SJCRH30 (cell line): ENCODE measurements around the gene TPSG1. TPM values are rescaled to one million over a fixed set of nuclear protein-coding genes. Genes with fewer than 3 reads are reported as not detected.
"Not testable (repeated sequence)": the region's sequence is repeated elsewhere in the genome, so short reads cannot be mapped to it uniquely, and the experiment has no call there.

Experiments used
- DNase-seq, 2 experiments: peaks; one replicate each; pipeline ENCODE4 v3.0.0-alpha.2; 2015 to 2020
- H3K27ac ChIP-seq: fragments of 250-450 bp; sonication (Bioruptor Pico); 2 replicates; pipeline ENCODE4 v1.5.1; 2020; ENCODE audit warnings: mild to moderate bottlenecking, moderate library complexity
- H3K27me3 ChIP-seq: fragments of 250-450 bp; sonication (Bioruptor Pico); 2 replicates; pipeline ENCODE4 v1.5.1; 2020; ENCODE audit warnings: mild to moderate bottlenecking, moderate library complexity
- H3K36me3 ChIP-seq: fragments of 250-450 bp; sonication (Bioruptor Pico); 2 replicates; pipeline ENCODE4 v1.5.1; 2020; ENCODE audit warnings: mild to moderate bottlenecking, moderate library complexity
- H3K4me1 ChIP-seq: fragments of 250-450 bp; sonication (Bioruptor Pico); 2 replicates; pipeline ENCODE4 v1.5.1; 2020; ENCODE audit warnings: mild to moderate bottlenecking, moderate library complexity
- H3K4me3 ChIP-seq: fragments of 250-450 bp; sonication (Bioruptor Pico); 2 replicates; pipeline ENCODE4 v1.5.1; 2020; ENCODE audit warnings: mild to moderate bottlenecking, moderate library complexity
- H3K9me3 ChIP-seq: fragments of 250-450 bp; sonication (Bioruptor Pico); replicated peaks from 2 replicates; pipeline ENCODE4 v1.5.1; 2020; ENCODE audit warnings: mild to moderate bottlenecking, moderate library complexity
- total RNA-seq: library from RNA; depleted of rRNA; stranded (reverse); fragments of >200 nt; shearing (Covaris generic); gene quantifications from 2 replicates; pipeline ENCODE4 v1.2.3, GENCODE V29; 2014

TPSG1 gene
- total RNA-seq, 1 experiment from 2014 or later = not detected

- Histone ChIP-seq H3K36me3 (no peaks in the 10 kb centered on the region), H3K4me3 (no peak overlapping the region), H3K27me3 (peaks cover 9% of the 10 kb centered on the region; the same call in 1 of the 2 replicates), H3K27ac (no peak overlapping the region), H3K9me3 (no peaks in the 10 kb centered on the region), H3K4me1 (no peaks in the 10 kb centered on the region)
- DNase-seq = no peak
Observed at GRCh38 chr16:1206786-1207185, 18.3 kb downstream of the TPSG1 start.

DNA sequence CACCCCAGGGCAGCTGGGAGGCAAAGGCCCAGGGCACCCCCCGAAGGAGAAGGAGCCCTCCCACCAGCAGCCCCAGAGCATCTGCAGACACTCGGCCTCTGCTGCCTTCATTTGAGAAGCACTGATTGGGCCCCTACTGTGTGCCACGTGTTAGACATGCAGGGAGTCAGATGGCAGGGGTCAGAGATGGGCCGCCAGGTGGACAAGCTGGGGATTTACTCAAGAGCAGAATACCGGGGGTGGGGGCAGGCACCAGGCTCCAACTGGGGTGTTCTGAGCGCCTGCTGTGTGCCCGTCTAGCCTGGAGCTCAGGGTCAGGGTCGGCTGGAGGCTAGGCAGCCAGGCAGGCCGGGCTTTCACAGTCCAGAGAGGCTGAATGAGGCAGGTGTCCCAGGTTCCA is 18.7 kb downstream of the TPSG1 start:
- no peak for DNase-seq

GRCh38 chr16:1204933-1205332 is 20.1 kb downstream of the TPSG1 start:
- Histone ChIP-seq H3K36me3 (no peaks in the 10 kb centered on the region), H3K4me3 (no peak overlapping the region), H3K27ac (no peak overlapping the region), H3K9me3 (no peaks in the 10 kb centered on the region), H3K4me1 (no peaks in the 10 kb centered on the region), H3K27me3 (peaks cover 9% of the 10 kb centered on the region; the same call in 1 of the 2 replicates)
- DNase-seq = no peak

More for the DNA sequence above, 18.7 kb downstream of the TPSG1 start:
- H3K9me3 ChIP-seq = no peaks in the 10 kb centered on the region
- H3K27ac ChIP-seq = no peak overlapping the region
- H3K4me3 ChIP-seq = no peak overlapping the region
- peaks cover 9% of the 10 kb centered on the region; the same call in 1 of the 2 replicates for H3K27me3 ChIP-seq
- no peaks in the 10 kb centered on the region for H3K4me1 ChIP-seq
- H3K36me3 ChIP-seq = no peaks in the 10 kb centered on the region

DNA sequence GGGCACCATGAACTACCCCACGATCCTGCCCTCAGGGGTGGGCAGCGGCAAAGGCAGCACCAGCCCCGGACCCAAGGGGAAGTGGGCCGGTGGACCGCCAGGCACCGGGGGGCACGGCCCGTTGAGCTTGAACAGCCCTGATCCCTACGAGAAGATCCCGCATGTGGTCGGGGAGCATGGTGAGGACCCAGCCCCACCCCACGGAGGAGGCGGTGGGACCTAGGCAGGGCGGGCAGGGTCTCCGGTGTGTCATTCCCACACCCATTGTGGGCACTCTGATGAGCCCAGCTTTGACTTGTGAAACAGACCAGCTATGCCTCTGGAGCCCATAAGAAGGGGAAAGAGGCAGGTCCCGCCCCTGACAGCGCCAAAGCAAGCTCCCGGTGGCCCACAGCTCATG is 22.8 kb downstream of the TPSG1 start:
- Histone ChIP-seq H3K27me3 (peaks cover 9% of the 10 kb centered on the region; the same call in 1 of the 2 replicates), H3K4me3 (no peak overlapping the region), H3K4me1 (no peaks in the 10 kb centered on the region), H3K36me3 (no peaks in the 10 kb centered on the region), H3K27ac (no peak overlapping the region), H3K9me3 (no peaks in the 10 kb centered on the region)
- DNase-seq = no peak

GRCh38 chr16:1201444-1201843 is 23.6 kb downstream of the TPSG1 start:
- Histone ChIP-seq H3K9me3 (no peaks in the 10 kb centered on the region), H3K4me1 (no peaks in the 10 kb centered on the region), H3K27ac (no peak overlapping the region), H3K4me3 (no peak overlapping the region), H3K36me3 (no peaks in the 10 kb centered on the region), H3K27me3 (peaks cover 9% of the 10 kb centered on the region; the same call in 1 of the 2 replicates)
- DNase-seq = no peak

GRCh38 chr16:1200014-1200627 is 24.9 kb downstream of the TPSG1 start:
- Histone ChIP-seq H3K4me3 (no peak overlapping the region), H3K4me1 (no peaks in the 10 kb centered on the region), H3K27ac (no peak overlapping the region), H3K9me3 (no peaks in the 10 kb centered on the region), H3K36me3 (no peaks in the 10 kb centered on the region), H3K27me3 (peaks cover 1% of the 10 kb centered on the region; the same call in 1 of the 2 replicates)
- no peak for DNase-seq

GRCh38 chr16:1199347-1200013 is 25.6 kb downstream of the TPSG1 start:
- no peaks in the 10 kb centered on the region for H3K9me3 ChIP-seq
- H3K4me3 ChIP-seq = no peak overlapping the region
- no peaks in the 10 kb centered on the region for H3K36me3 ChIP-seq
- H3K4me1 ChIP-seq = no peaks in the 10 kb centered on the region
- no peak for DNase-seq
- H3K27ac ChIP-seq = no peak overlapping the region
- H3K27me3 ChIP-seq = no peaks in the 10 kb centered on the region

DNA sequence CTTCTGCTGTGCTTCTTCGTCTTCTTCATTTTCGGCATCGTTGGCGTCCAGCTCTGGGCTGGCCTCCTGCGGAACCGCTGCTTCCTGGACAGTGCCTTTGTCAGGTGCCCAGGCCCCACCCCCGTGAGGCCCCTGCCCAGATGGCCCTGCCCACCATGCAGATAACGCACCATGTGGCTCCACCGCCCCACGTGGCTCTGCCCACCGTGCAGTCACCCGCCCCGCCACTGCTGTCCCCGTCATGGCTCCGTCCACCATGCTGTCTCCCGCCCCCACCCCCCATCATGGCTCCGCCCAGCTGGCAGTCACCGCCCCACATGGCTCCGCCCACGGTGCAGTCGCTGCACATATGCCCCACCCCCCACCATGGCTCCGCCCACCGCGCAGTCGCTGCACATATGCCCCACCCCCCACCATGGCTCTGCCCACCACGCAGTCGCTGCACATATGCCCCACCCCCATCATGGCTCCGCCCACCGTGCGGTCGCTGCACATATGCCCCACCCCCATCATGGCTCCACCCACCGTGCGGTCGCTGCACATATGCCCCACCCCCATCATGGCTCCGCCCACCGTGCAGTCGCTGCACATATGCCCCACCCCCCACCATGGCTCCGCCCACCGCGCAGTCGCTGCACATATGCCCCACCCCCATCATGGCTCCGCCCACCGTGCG is 26.3 kb downstream of the TPSG1 start:
- not testable (repeated sequence) for H3K27me3 ChIP-seq, H3K4me3 ChIP-seq, H3K4me1 ChIP-seq, H3K27ac ChIP-seq, DNase-seq, H3K36me3 ChIP-seq, H3K9me3 ChIP-seq

- Histone ChIP-seq H3K27me3 (no peaks in the 10 kb centered on the region), H3K27ac (no peak overlapping the region), H3K4me1 (no peaks in the 10 kb centered on the region), H3K36me3 (no peaks in the 10 kb centered on the region), H3K9me3 (no peaks in the 10 kb centered on the region), H3K4me3 (no peak overlapping the region)
- DNase-seq = no peak
Observed at GRCh38 chr16:1198194-1198593, 26.9 kb downstream of the TPSG1 start.

- DNase-seq = no peak
- H3K4me1 ChIP-seq = no peaks in the 10 kb centered on the region
- no peaks in the 10 kb centered on the region for H3K9me3 ChIP-seq
- no peak overlapping the region for H3K27ac ChIP-seq
- H3K36me3 ChIP-seq = no peaks in the 10 kb centered on the region
- H3K27me3 ChIP-seq = no peaks in the 10 kb centered on the region
- no peak overlapping the region for H3K4me3 ChIP-seq
Observed at GRCh38 chr16:1197237-1197866, 27.7 kb downstream of the TPSG1 start.

DNA sequence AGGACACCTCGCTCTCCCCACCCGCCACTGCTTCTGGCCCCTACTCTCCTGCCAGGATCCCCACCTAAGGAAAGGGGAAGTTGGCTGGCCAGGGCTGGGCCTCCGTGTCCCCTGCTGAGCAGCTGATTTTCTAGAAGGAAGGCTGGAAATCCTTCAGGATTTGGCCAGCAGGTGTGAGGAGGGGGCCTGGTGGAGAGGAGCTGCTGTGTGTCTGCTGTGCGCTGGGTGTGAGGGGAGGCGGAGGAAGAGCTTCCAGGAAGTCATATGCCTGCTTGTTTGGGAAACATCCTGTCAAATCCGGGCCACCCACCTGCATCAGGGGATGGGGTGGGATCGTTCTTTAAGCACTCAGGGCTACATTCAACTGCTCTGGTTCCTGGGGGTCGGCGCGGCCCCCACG is 28.6 kb downstream of the TPSG1 start:
- DNase-seq = no peak
- H3K36me3 ChIP-seq = no peaks in the 10 kb centered on the region
- H3K27me3 ChIP-seq = no peaks in the 10 kb centered on the region
- H3K4me1 ChIP-seq = no peaks in the 10 kb centered on the region
- H3K9me3 ChIP-seq = no peaks in the 10 kb centered on the region
- H3K4me3 ChIP-seq = no peak overlapping the region
- H3K27ac ChIP-seq = no peak overlapping the region

- Histone ChIP-seq H3K36me3 (no peaks in the 10 kb centered on the region), H3K4me1 (no peaks in the 10 kb centered on the region), H3K27me3 (no peaks in the 10 kb centered on the region), H3K9me3 (no peaks in the 10 kb centered on the region), H3K4me3 (no peak overlapping the region), H3K27ac (no peak overlapping the region)
- no peak for DNase-seq
Observed at GRCh38 chr16:1195393-1195666, 29.7 kb downstream of the TPSG1 start.

GRCh38 chr16:1194665-1195392 is 30.2 kb downstream of the TPSG1 start:
- Histone ChIP-seq H3K4me1 (no peaks in the 10 kb centered on the region), H3K27me3 (no peaks in the 10 kb centered on the region), H3K36me3 (no peaks in the 10 kb centered on the region), H3K9me3 (no peaks in the 10 kb centered on the region), H3K27ac (no peak overlapping the region), H3K4me3 (no peak overlapping the region)
- peak in 1 of 2 experiments; percentile 50 for DNase-seq

- no peak for DNase-seq
- no peaks in the 10 kb centered on the region for H3K9me3 ChIP-seq
- no peak overlapping the region for H3K4me3 ChIP-seq
- H3K27ac ChIP-seq = no peak overlapping the region
- no peaks in the 10 kb centered on the region for H3K4me1 ChIP-seq
- H3K27me3 ChIP-seq = no peaks in the 10 kb centered on the region
- H3K36me3 ChIP-seq = no peaks in the 10 kb centered on the region
Observed at GRCh38 chr16:1193825-1194581, 31.1 kb downstream of the TPSG1 start.
